A549 (cell line): ENCODE measurements around the gene TRIM22. TPM values are rescaled to one million over a fixed set of nuclear protein-coding genes. Genes with fewer than 3 reads are reported as not detected.

Experiments
- ATAC-seq, 2 experiments: fragments of 200-7000 bp in 1 of 2; fragments of >200 bp in 1 of 2; cut with Nextera tagmentation in 1 of 2; cut with Tn5 transposase in 1 of 2; 3 replicates each; pipeline versions ENCODE4 v1.8.0 to v1.9.1; 2018 to 2020; ENCODE audit warnings: mild to moderate bottlenecking in 1 of 2, moderate library complexity in 1 of 2
- CTCF ChIA-PET: fragments of 300-600 bp; sonication (Branson Sonifier 250); formaldehyde crosslinking; extraction: SDS; loops from one replicate; lab custom pipeline; 2021; ENCODE audit warnings: antibody characterized with exemption, inconsistent platforms; lab: Yijun Ruan, JAX
- POLR2A ChIA-PET: fragments of 350-600 bp; formaldehyde crosslinking; extraction: SDS; loops from one replicate; lab custom pipeline; 2021; ENCODE audit warnings: antibody characterized with exemption, inconsistent platforms; lab: Yijun Ruan, JAX
- DNase-seq, 2 experiments: peaks; one replicate each; pipeline versions ENCODE4 v3.0.0 to v3.0.0-alpha.2; 2011 to 2016; ENCODE audit warnings: low read depth in 1 of 2, low spot score in 1 of 2
- FAIRE-seq: peaks from 2 replicates; lab custom pipeline; 2011; peaks lifted over from hg19 to GRCh38; lab: Jason Lieb, UNC
- H3K27ac ChIP-seq, 2 experiments: fragments of >200 bp; sonication (Bioruptor Twin); formaldehyde crosslinking; 3 replicates each; pipeline ENCODE4 v1.5.1; 2016 to 2017
- H3K4me1 ChIP-seq: fragments of >200 bp; sonication (Bioruptor Twin); formaldehyde crosslinking; 3 replicates; pipeline ENCODE4 v1.6.1; 2016
- H3K4me2 ChIP-seq: fragments of >200 bp; sonication (Bioruptor Twin); formaldehyde crosslinking; 3 replicates; pipeline ENCODE4 v1.6.1; 2016
- H3K4me3 ChIP-seq: fragments of >200 bp; sonication (Bioruptor Twin); formaldehyde crosslinking; 3 replicates; pipeline ENCODE4 v1.5.1; 2016
- H3K9me3 ChIP-seq: fragments of >200 bp; sonication (Bioruptor Twin); formaldehyde crosslinking; 3 replicates; pipeline ENCODE4 v1.6.1; 2016
- ATOH8 ChIP-seq: fragments of 250-450 bp; sonication (Bioruptor Pico); IDR thresholded peaks from 2 replicates; pipeline ENCODE4 v1.5.0; 2020; ENCODE audit warnings: low read depth, mild to moderate bottlenecking, moderate library complexity
- CEBPB ChIP-seq, 2 experiments: fragments of >200 bp in 1 of 2; sonication (Bioruptor Twin) in 1 of 2; formaldehyde crosslinking in 1 of 2; IDR thresholded peaks; 2 replicates each; pipeline ENCODE4 v1.6.1; 2012 to 2016
- E2F6 ChIP-seq: IDR thresholded peaks from 2 replicates; pipeline ENCODE4 v1.6.1; 2012; ENCODE audit warnings: low read depth, borderline replicate concordance
- EHF ChIP-seq: fragments of 250-450 bp; sonication (Bioruptor Pico); IDR thresholded peaks from 2 replicates; pipeline ENCODE4 v1.5.0; 2020; ENCODE audit warnings: mild to moderate bottlenecking
- EHMT2 ChIP-seq: fragments of 200-600 bp; sonication (generic); IDR thresholded peaks from 2 replicates; pipeline ENCODE4 v1.6.1; 2016; ENCODE audit warnings: antibody characterized with exemption, low read depth, mild to moderate bottlenecking, moderate library complexity
- ESRRA ChIP-seq: fragments of 150-350 bp; IDR thresholded peaks from 2 replicates; pipeline ENCODE4 v1.6.1; 2014; ENCODE audit warnings: mild to moderate bottlenecking, low read length, borderline replicate concordance
- FOSB ChIP-seq: fragments of 250-450 bp; sonication (Bioruptor Pico); IDR thresholded peaks from 2 replicates; pipeline ENCODE4 v1.5.0; 2020; ENCODE audit warnings: mild to moderate bottlenecking, moderate library complexity
- FOSL2 ChIP-seq, 2 experiments: fragments of 450-650 bp in 1 of 2; fragments of >200 bp in 1 of 2; sonication (Bioruptor Twin) in 1 of 2; formaldehyde crosslinking; IDR thresholded peaks; 2 replicates each; pipeline versions ENCODE4 v1.5.0 to v1.6.1; 2016 to 2020; ENCODE audit warnings: mild to moderate bottlenecking in 1 of 2, moderate library complexity in 1 of 2
- HDAC2 ChIP-seq: fragments of 200-600 bp; sonication (generic); IDR thresholded peaks from 2 replicates; pipeline ENCODE4 v1.6.1; 2016
- HES2 ChIP-seq: fragments of >200 bp; sonication (Bioruptor Twin); formaldehyde crosslinking; IDR thresholded peaks from 2 replicates; pipeline ENCODE4 v1.6.1; 2016
- HOXB5 ChIP-seq: fragments of 250-450 bp; sonication (Bioruptor Pico); IDR thresholded peaks from 2 replicates; pipeline ENCODE4 v1.5.0; 2020; ENCODE audit warnings: mild to moderate bottlenecking, moderate library complexity
- MAFK ChIP-seq: fragments of 450-650 bp; IDR thresholded peaks from 2 replicates; pipeline ENCODE4 v1.6.1; 2014; ENCODE audit not compliant: partially characterized antibody
- MYC ChIP-seq: IDR thresholded peaks from 2 replicates; pipeline ENCODE4 v1.6.1; 2012; ENCODE audit warnings: mild to moderate bottlenecking, inconsistent platforms, low read length, improper control_type of control experiment, borderline replicate concordance
- NPAS2 ChIP-seq: fragments of 250-450 bp; sonication (Bioruptor Pico); IDR thresholded peaks from 2 replicates; pipeline ENCODE4 v1.8.0; 2022; ENCODE audit warnings: mild to moderate bottlenecking, moderate library complexity, borderline replicate concordance
- POLR2AphosphoS2 ChIP-seq: conservative IDR thresholded peaks from 2 replicates; pipeline ENCODE4 v1.6.1; 2012; ENCODE audit warnings: low read length, improper control_type of control experiment, inconsistent platforms
- RAD21 ChIP-seq, 2 experiments: fragments of >200 bp in 1 of 2; sonication (Bioruptor Twin) in 1 of 2; formaldehyde crosslinking in 1 of 2; IDR thresholded peaks in 1 of 2; conservative IDR thresholded peaks in 1 of 2; 2 replicates in 1 of 2; 3 replicates in 1 of 2; pipeline ENCODE4 v1.6.1; 2012 to 2018; ENCODE audit warnings: inconsistent platforms in 1 of 2
- RCOR1 ChIP-seq: fragments of 150-350 bp; IDR thresholded peaks from 2 replicates; pipeline ENCODE4 v1.6.1; 2014; ENCODE audit warnings: antibody characterized with exemption, low read length, low read depth
- RFX5 ChIP-seq: fragments of 450-650 bp; IDR thresholded peaks from 2 replicates; pipeline ENCODE4 v1.7.1; 2014; ENCODE audit warnings: antibody characterized with exemption, mild to moderate bottlenecking, moderate library complexity
- USF2 ChIP-seq: fragments of 450-650 bp; IDR thresholded peaks from 2 replicates; pipeline ENCODE4 v1.6.1; 2014; ENCODE audit warnings: antibody characterized with exemption
- ZC3H11A ChIP-seq: fragments of 450-650 bp; IDR thresholded peaks from 2 replicates; pipeline ENCODE4 v1.6.1; 2014; ENCODE audit warnings: antibody characterized with exemption, mild to moderate bottlenecking
- ZFP36 ChIP-seq: fragments of 450-650 bp; IDR thresholded peaks from 2 replicates; pipeline ENCODE4 v1.6.1; 2014; ENCODE audit warnings: borderline replicate concordance; ENCODE audit not compliant: partially characterized antibody
- ZNF302 ChIP-seq: fragments of 250-450 bp; sonication (Bioruptor Pico); IDR thresholded peaks from 2 replicates; pipeline ENCODE4 v1.9.0; 2021; ENCODE audit warnings: inconsistent platforms, mild to moderate bottlenecking, moderate library complexity
- ZSCAN20 ChIP-seq: fragments of 250-450 bp; sonication (Bioruptor Pico); IDR thresholded peaks from 2 replicates; pipeline ENCODE4 v1.8.0; 2022; ENCODE audit warnings: mild to moderate bottlenecking, moderate library complexity
- WGBS: methylation state at CpG from one replicate; pipeline ENCODE4 v1.1.6; 2017; ENCODE audit errors: missing lambda C conversion rate; 5-methylcytosine and 5-hydroxymethylcytosine counted together
- polyA plus RNA-seq, 4 experiments: library from polyadenylated mRNA; depleted of rRNA in 3 of 4; stranded (reverse); fragments of >200 nt; fragmentation: RNase III in 1 of 4; extraction: RNeasy Plus Mini Kit Qiagen cat#74134 plus additional on column Dnase treatment in 1 of 4; gene quantifications; 2 replicates in 3 of 4; 3 replicates in 1 of 4; pipeline ENCODE4 v1.2.3, GENCODE V29; 2011 to 2017

The TRIM22 gene
- polyA plus RNA-seq, 2 of the 4 experiments (the other 2 are of a cell fraction): 1.4 to 2.7 TPM

- no peak for TF ChIP-seq ATOH8 (CRISPR knock-in tag)
- TF ChIP-seq HES2: no peak
Measured at GRCh38 chr11:5691964-5692361, 2.4 kb downstream of the TRIM22 start (continued).

- Histone ChIP-seq H3K4me3 (no peak overlapping the region), H3K4me1 (no peaks in the 10 kb centered on the region), H3K9me3 (no peaks in the 10 kb centered on the region), H3K27ac (no peak overlapping the region), H3K4me2 (no peak overlapping the region)
- no peak for FAIRE-seq
- no peak for ATAC-seq
- no peak for DNase-seq
- TF ChIP-seq RCOR1: no peak
- TF ChIP-seq USF2: no peak
- no peak for TF ChIP-seq CEBPB (IDR thresholded peaks at IDR 0.05)
- TF ChIP-seq EHMT2: no peak
- TF ChIP-seq NPAS2 (CRISPR knock-in tag): no peak
- no peak for TF ChIP-seq ZFP36
- no peak for TF ChIP-seq HOXB5 (CRISPR knock-in tag)
- TF ChIP-seq ZNF302: no peak
- TF ChIP-seq MYC: no peak
- TF ChIP-seq RAD21 (conservative IDR thresholded peaks at IDR 0.05 in 1 of 2, IDR thresholded peaks at IDR 0.05 in 1 of 2): no peak
- no peak for TF ChIP-seq POLR2AphosphoS2
- TF ChIP-seq HES2: no peak
- TF ChIP-seq ZC3H11A: no peak
- no peak for TF ChIP-seq MAFK
- no peak for TF ChIP-seq EHF (CRISPR knock-in tag)
- TF ChIP-seq FOSB (CRISPR knock-in tag): no peak
- no peak for TF ChIP-seq FOSL2 (IDR thresholded peaks at IDR 0.05)
- no peak for TF ChIP-seq FOSL2 (CRISPR knock-in tag; IDR thresholded peaks at IDR 0.05)
- no peak for TF ChIP-seq ZSCAN20 (CRISPR knock-in tag)
- no peak for TF ChIP-seq ESRRA
- no peak for TF ChIP-seq HDAC2
- 21% methylated on average over 1 of the region's 1 CpG for WGBS
- ChIA-PET POLR2A (no interaction called here), CTCF (interaction anchor here (0.9 to 1.1 kb wide), 2 partner anchors 29 to 668 kb away, joined by 3 to 4 read pairs; no protein-coding TSS in a partner anchor)
Measured at GRCh38 chr11:5694642-5695041, 5.1 kb downstream of the TRIM22 start.

GRCh38 chr11:5695580-5695979, 6.0 kb downstream of the TRIM22 start:
- ATAC-seq: no peak
- no peaks in the 10 kb centered on the region for H3K4me1 ChIP-seq
- H3K4me2 ChIP-seq: no peak overlapping the region
- no peak for DNase-seq
- no peak overlapping the region for H3K27ac ChIP-seq
- ChIA-PET CTCF (interaction anchor here (0.6 to 1.3 kb wide), 3 partner anchors 11 to 667 kb away, joined by 3 to 4 read pairs (median 3); partner anchors contain the start of gene TRIM5), POLR2A (no interaction called here)
- 15% methylated on average over 1 of the region's 1 CpG for WGBS
- no peak for FAIRE-seq
- no peak overlapping the region for H3K4me3 ChIP-seq
- no peaks in the 10 kb centered on the region for H3K9me3 ChIP-seq
- no peak for TF ChIP-seq ESRRA
- TF ChIP-seq RFX5: no peak
- no peak for TF ChIP-seq E2F6
- TF ChIP-seq, all 56 proteins: peak for 0
